Lung (tissue), 12 donors: Measurements from ENCODE around the gene L3MBTL3. TPM values are rescaled to one million over a fixed set of nuclear protein-coding genes. Genes with fewer than 3 reads are reported as not detected.

Experiments used
- ATAC-seq: fragments of 200-7000 bp; cut with Tn5 transposase; one replicate; pipeline ENCODE4 v1.9.1; 2020; ENCODE audit warnings: moderate number of reproducible peaks; ENCODE audit not compliant: insufficient read depth, low FRiP score
- DNase-seq, 3 donors: peaks; one replicate each; pipeline ENCODE4 v3.0.0-alpha.2; 2013 to 2017
- H3K27ac ChIP-seq, 2 donors: one replicate each; pipeline ENCODE4 v1.5.1; 2013; ENCODE audit warnings: mild to moderate bottlenecking in 2 of 2, moderate library complexity in 2 of 2, control low read depth in 1 of 2, inconsistent platforms in 1 of 2, low read depth in 1 of 2, low read length in 1 of 2
- H3K27me3 ChIP-seq, 3 donors: one replicate each; pipeline ENCODE4 v1.5.1; 2013; ENCODE audit warnings: low read length in 2 of 3; ENCODE audit not compliant: control insufficient read depth in 3 of 3, insufficient read depth in 3 of 3
- H3K36me3 ChIP-seq, 4 donors: one replicate each; pipeline ENCODE4 v1.5.1; 2013; ENCODE audit warnings: low read length in 4 of 4, mild to moderate bottlenecking in 1 of 4, moderate library complexity in 1 of 4; ENCODE audit not compliant: control insufficient read depth in 4 of 4, insufficient read depth in 4 of 4
- H3K4me1 ChIP-seq, 5 donors: one replicate each; pipeline ENCODE4 v1.5.1; 2013; ENCODE audit warnings: low read length in 5 of 5, mild to moderate bottlenecking in 2 of 5, moderate library complexity in 1 of 5; ENCODE audit not compliant: control insufficient read depth in 5 of 5, insufficient read depth in 5 of 5
- H3K4me3 ChIP-seq: one replicate; pipeline ENCODE4 v1.5.1; 2013; ENCODE audit warnings: mild to moderate bottlenecking, control low read depth, moderate library complexity
- H3K9ac ChIP-seq, 2 donors: one replicate each; pipeline ENCODE4 v1.5.1; 2013; ENCODE audit warnings: low read length in 2 of 2, control low read depth in 1 of 2; ENCODE audit not compliant: insufficient read depth in 1 of 2
- H3K9me3 ChIP-seq, 4 donors: one replicate each; pipeline ENCODE4 v1.5.1; 2013; ENCODE audit warnings: low read length in 3 of 4, mild to moderate bottlenecking in 1 of 4, moderate library complexity in 1 of 4; ENCODE audit not compliant: control insufficient read depth in 4 of 4, insufficient read depth in 3 of 4
- WGBS, 2 donors: extraction: QIAGEN DNeasy Blood & Tissue Kit; methylation state at CpG; one replicate each; pipeline ENCODE4 v1.1.7; 2013; 5-methylcytosine and 5-hydroxymethylcytosine counted together
- polyA plus RNA-seq, 2 donors: library from polyadenylated mRNA; stranded (reverse); fragments of 200-250 nt; gene quantifications; one replicate each; pipeline ENCODE4 v1.2.1, GENCODE V29; 2013
- total RNA-seq, 2 donors: library from RNA; depleted of rRNA in 1 of 2; stranded (reverse); fragments of >200 nt in 1 of 2; gene quantifications; one replicate each; pipeline ENCODE4 v1.2.1, GENCODE V29; 2014 to 2021
- TF ChIP-seq, protein P1 (sequence below): IDR thresholded peaks from 2 replicates; pipeline ENCODE4 v1.5.1; 2012; ENCODE audit warnings: mild to moderate bottlenecking; ENCODE audit errors: control extremely low read depth, extremely low read depth
- donor health status: control.
- donor health status: control.
- donor health status: Bipolar disorder and iron deficiency.
- donor health status: healthy.
- donor health status: DM: yes; HTN: yes; CAD: no.

The L3MBTL3 gene
- total and polyA plus RNA-seq, 4 donors, result 2.0 to 15.9 (median 3.7) TPM

DNA sequence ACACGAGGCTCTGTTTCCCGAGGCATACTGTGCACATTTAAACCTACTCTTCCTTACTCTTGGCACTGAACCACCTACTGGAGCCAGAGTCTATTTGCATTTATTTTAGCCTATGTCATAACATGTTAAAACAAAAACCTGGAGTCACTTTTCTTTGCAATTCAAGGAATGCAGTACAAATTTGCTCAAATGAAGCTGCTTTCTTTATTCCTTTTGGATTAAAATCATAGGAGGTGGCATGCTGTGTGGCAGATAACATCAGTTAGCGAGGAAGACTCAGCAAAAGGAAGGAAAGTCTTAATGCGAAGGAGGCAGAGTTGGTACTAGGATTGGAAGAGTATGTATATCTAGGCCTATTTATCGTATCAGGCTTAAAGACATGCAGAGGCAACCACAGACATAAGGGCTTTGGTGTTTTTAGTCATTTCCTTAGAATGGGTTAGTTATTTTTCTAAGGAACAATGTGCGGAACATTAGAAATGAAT is 111.4 kb downstream of the L3MBTL3 start:
- WGBS, 2 donors, result 90 to 94% methylated on average over 6 of the region's 6 CpGs
- no peak overlapping the region for H3K4me3 ChIP-seq
- no peak for ATAC-seq
- H3K9ac ChIP-seq, result no peak overlapping the region
- no peak overlapping the region for H3K27ac ChIP-seq
- DNase-seq, result no peak
- TF ChIP-seq, protein P1, sequence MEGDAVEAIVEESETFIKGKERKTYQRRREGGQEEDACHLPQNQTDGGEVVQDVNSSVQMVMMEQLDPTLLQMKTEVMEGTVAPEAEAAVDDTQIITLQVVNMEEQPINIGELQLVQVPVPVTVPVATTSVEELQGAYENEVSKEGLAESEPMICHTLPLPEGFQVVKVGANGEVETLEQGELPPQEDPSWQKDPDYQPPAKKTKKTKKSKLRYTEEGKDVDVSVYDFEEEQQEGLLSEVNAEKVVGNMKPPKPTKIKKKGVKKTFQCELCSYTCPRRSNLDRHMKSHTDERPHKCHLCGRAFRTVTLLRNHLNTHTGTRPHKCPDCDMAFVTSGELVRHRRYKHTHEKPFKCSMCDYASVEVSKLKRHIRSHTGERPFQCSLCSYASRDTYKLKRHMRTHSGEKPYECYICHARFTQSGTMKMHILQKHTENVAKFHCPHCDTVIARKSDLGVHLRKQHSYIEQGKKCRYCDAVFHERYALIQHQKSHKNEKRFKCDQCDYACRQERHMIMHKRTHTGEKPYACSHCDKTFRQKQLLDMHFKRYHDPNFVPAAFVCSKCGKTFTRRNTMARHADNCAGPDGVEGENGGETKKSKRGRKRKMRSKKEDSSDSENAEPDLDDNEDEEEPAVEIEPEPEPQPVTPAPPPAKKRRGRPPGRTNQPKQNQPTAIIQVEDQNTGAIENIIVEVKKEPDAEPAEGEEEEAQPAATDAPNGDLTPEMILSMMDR, result no peak
- H3K27me3 ChIP-seq, result no peaks in the 10 kb centered on the region
- peaks cover 0 to 1% (median 0%) of the 10 kb centered on the region in 4 donors for H3K36me3 ChIP-seq
- H3K4me1 ChIP-seq, result no peaks in the 10 kb centered on the region
- no peaks in the 10 kb centered on the region for H3K9me3 ChIP-seq

GRCh38 chr6:130132286-130132701 is 113.9 kb downstream of the L3MBTL3 start:
- Histone ChIP-seq H3K4me3 (no peak overlapping the region), H3K9ac (no peak overlapping the region), H3K27ac (no peak overlapping the region), H3K4me1 (no peaks in the 10 kb centered on the region), H3K9me3 (no peaks in the 10 kb centered on the region), H3K36me3 (peaks cover 0 to 7% (median 2%) of the 10 kb centered on the region in 4 donors), H3K27me3 (no peaks in the 10 kb centered on the region)
- 76 to 83% methylated on average over 6 of the region's 6 CpGs for WGBS, 2 donors
- no peak for DNase-seq
- TF ChIP-seq, protein P1, result no peak
- ATAC-seq, result no peak

DNA sequence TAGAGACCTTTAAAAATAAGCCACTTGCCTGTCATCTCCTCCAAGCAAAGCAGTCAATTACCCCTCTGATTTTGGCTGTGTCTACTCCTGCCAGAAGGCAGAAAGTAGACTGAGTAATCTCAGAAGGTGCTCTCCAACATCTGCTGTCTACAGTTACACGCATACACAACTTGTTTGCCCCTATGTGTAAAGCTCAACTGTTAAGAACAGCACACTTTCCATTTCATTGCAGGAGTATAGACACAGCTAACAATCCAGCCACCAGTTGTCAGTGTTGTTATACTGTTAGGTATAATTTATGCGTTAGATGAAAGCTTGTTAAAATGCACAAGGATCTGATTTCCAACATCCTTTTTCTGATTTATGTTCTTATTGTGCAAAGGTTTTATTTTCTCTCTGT is 116.2 kb downstream of the L3MBTL3 start:
- no peak overlapping the region for H3K27ac ChIP-seq
- TF ChIP-seq, protein P1, result no peak
- no peak overlapping the region for H3K4me3 ChIP-seq
- ATAC-seq (no peak), DNase-seq (no peak)
- H3K9ac ChIP-seq, result no peak overlapping the region
- no peaks in the 10 kb centered on the region for H3K4me1 ChIP-seq
- H3K9me3 ChIP-seq, result no peaks in the 10 kb centered on the region
- H3K27me3 ChIP-seq, result no peaks in the 10 kb centered on the region
- H3K36me3 ChIP-seq, result peaks cover 0 to 10% (median 2%) of the 10 kb centered on the region in 4 donors
- WGBS, 2 donors, result 86 to 90% methylated on average over 2 of the region's 2 CpGs

GRCh38 chr6:130136798-130137197 is 118.4 kb downstream of the L3MBTL3 start:
- TF ChIP-seq, protein P1, result no peak
- no peak for DNase-seq
- WGBS, 2 donors, result 94 to 97% methylated on average over 2 of the region's 2 CpGs
- peaks cover 0 to 7% (median 0%) of the 10 kb centered on the region in 5 donors for H3K4me1 ChIP-seq
- no peak for ATAC-seq
- no peak overlapping the region for H3K27ac ChIP-seq
- no peaks in the 10 kb centered on the region for H3K9me3 ChIP-seq
- no peak overlapping the region for H3K9ac ChIP-seq
- H3K27me3 ChIP-seq, result no peaks in the 10 kb centered on the region
- no peak overlapping the region for H3K4me3 ChIP-seq
- peaks cover 0 to 10% (median 2%) of the 10 kb centered on the region in 4 donors for H3K36me3 ChIP-seq
